G401.6 (cell line): ENCODE measurements around the gene GJD3.
"Not testable (repeated sequence)": the region's sequence is repeated elsewhere in the genome, so short reads cannot be mapped to it uniquely, and the experiment has no call there.

ENCODE experiments used
- FAIRE-seq: peaks from 2 replicates; lab custom pipeline; 2012; peaks lifted over from hg19 to GRCh38; lab: Jason Lieb, UNC

GJD3 gene, protein sequence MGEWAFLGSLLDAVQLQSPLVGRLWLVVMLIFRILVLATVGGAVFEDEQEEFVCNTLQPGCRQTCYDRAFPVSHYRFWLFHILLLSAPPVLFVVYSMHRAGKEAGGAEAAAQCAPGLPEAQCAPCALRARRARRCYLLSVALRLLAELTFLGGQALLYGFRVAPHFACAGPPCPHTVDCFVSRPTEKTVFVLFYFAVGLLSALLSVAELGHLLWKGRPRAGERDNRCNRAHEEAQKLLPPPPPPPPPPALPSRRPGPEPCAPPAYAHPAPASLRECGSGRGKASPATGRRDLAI

DNA sequence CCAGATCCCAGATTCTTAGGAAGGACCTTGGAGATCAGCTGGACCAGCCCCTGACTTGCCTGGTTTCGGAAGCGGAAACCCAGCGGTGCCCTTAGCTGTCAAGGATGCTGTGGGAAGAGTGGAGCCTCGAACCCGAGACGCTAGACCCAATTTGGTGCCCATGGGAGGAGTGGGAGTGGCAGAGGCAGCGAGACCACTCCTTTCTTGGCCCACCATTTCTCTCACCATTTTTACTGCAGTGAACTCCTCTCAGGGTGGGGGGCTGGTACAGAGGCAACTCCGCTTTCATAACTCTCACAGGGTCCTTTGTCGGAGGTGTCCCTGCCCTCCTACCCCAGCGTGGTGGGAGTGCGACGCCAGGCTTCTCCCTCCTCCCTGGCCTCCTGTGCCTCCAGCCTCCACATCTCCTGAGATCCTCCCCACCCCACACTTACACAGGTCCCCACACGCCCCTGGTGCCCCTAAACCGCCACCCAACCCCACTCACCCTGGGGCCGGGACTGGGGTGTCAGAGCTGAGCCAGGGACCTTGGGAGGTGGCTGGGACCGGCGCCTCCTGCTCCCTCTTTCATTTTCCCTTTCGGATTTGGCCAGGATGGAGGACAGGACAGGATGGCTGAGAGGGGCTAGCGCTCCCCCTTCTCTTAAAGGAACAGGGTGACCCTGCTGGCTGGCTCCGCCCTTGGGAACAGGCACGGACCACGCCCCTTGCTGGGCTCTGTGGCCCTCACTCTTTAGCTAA, at the start of gene GJD3:
TSS of gene GJD3 (minus strand) at position 617 of the 741 bp plus-strand sequence. CDS start 922 bp downstream, outside the sequence.
- FAIRE-seq: no peak

DNA sequence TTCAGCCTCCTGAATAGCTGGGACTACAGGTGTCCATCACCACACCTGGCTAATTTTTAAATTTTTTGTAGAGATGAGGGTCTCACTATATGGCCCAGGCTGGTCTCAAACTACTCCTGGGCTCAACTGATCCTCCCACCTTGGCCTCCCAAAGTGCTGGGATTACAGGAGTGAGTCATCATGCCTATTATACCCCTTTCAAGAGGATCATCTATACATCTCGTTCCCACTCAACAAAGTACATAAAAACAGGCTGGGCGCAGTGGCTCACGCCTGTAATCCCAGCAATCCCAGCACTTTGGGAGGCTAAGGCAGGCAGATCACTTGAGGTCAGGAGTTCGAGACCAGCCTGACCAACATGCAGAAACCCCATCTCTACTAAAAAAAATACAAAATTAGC, 49.8 kb upstream of the GJD3 start:
- FAIRE-seq: not testable (repeated sequence)

DNA sequence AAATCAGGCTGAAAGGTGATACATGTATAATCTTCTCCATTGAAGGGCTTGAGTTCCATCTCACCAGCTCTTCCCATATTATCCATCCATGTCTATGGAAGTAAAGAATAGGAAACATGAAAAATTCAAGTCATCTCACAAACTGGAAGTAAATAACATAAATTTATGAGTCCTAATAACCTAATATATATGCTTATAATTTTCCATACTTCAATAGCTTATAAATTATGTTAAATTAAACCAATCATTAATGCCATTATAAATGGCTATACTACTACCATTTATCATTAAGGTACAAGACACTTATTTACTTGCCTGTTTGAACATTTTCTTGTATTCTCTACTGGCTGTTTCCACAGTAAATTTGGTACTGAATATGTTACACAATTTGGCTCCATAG, 48.3 kb upstream of the GJD3 start:
- no peak for FAIRE-seq

DNA sequence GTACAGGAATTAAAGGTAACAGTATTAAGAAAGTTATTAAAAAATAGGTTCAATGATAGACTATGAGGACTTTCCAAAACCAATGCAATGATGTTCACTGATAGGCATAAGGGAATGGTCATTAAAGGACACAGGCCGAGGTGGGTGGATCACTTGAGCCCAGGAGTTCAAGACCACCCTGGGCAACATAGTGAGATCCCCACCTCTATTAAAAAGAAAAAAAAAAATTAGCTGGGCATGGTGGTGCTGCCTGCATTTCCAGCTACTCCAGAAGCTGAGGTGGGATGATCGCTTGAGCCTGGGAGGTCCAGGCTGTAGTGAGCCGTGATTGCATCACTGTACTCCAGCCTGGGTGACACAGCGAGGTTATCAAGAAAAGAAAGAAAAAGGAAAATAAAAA, 47.3 kb upstream of the GJD3 start:
- no peak for FAIRE-seq

DNA sequence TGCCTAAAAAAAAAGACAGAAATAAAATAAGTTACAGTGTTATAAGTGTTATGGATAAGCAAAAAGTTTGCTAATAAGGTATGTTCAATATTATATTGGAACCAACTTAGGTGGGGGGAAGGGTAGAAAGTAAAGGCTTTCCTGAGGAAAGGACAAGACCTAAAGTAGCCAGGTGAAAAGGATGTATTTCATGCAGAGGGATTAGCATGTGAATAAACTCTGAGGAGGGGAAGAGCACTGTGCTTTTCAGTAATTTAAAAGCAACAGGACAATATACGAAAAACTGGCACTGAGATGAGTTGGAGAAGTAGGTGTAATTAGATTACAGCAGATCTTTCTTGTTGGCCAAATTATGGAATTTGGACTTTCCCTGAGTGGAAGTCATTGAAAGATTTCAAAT, 45.5 kb upstream of the GJD3 start:
- no peak for FAIRE-seq

DNA sequence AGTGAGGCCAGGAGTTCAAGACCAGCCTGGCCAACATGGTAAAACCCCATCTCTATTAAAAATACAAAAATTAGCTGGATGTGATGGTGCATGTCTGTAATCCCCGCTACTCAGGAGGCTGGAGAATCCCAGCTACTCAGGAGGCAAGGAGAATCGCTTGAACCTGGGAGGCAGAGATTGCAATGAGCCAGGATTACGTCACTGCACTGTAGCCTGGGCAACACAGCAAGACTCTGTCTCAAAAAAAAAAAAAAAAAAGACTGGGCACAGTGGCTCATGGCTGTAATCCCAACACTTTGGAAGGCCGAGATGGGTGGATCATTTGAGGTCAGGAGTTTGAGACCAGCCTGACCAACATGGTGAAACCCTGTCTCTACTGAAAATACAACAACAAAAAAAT, 45.0 kb upstream of the GJD3 start:
- not testable (repeated sequence) for FAIRE-seq

DNA sequence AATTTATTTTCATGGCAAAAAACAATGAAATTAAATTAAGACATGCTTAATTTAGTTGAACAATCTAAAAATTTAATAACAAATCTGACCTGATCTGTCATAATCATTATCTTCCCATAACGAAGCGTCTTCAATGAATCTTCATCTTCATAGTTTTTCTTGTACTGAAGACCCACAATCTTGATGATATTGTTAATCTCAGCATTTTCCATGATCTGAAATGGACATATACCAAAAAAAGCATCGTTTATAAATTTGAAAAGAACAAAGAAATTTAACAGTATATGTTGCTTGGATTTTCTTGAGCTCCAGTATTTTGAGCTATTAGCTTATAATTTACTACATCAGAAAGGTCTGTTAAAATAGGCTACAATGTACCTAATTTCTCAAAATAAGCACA, 42.9 kb upstream of the GJD3 start:
- FAIRE-seq: no peak

DNA sequence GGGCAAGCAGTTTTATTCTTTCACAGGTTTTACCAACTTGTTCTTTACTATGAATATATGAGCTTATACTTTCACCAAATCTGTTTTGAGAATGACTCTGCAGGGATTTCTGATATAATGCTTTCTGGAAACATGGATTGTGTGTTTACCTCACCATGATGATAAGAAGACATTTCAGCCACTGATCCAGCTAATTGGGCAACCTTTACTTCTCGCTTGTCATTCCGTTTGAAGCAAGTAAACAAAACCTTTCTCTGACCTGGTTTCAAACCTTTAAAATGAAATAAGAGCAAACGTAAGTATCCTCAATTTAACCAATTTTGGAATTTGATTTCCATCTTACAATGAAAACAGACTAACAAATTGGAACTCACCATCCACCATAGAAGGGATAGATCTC, 39.5 kb upstream of the GJD3 start:
- FAIRE-seq: no peak

DNA sequence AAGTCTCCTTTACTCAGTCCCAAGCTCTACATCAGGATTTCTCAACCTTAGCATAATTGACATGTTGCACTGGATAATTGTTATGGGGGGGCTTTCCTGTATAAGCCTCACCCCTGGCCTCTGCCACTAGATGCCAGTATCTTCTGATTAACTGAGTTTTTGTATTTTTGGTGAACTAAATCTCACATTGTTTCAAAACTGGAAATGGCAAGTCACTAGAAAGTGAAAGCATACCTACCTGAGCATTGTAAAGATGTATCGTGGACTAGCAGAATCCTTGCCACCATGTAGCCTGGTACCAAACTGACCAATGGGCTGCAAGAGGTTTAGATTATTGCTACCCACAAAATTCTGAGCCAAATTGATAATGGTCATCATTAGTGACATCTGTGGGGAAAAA, 38.1 kb upstream of the GJD3 start:
- FAIRE-seq: no peak

DNA sequence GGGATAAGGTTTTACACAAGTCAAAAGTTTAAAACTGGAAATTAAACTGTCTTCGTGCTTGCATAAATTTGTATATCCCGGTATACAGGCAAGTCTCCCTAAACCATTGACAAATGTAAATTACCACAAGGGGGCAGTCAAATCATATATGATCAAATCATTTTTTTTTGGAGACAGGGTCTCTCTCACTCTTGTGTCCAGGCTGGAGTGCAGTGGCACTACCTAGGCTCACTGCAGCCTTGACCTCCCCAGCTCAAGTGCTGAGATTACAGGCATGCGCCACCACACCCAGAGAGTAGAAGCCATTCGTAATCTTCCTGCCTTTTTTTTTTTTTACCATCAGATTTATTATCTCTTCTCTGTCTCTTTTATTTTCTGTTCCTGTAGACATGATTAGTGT, 34.6 kb upstream of the GJD3 start:
- FAIRE-seq: no peak

DNA sequence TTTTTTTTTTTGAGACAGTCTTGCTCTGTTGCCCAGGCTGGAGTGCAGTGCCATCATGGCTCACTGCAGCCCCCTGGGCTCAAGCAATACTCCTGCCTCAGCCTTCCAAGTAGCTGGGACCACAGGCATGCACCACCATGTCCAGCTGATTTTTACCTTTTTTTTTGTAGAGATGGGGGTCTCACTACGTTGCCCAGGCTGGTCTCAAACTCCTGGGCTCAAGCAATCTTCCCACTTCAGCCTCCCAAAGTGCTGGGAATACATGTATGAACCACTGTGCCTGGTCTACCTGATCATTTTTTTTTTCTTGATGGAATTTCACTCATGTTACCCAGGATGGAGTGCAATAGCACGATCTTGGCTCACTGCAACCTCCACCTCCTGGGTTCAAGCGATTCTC, 22.0 kb upstream of the GJD3 start:
- FAIRE-seq: not testable (repeated sequence)

DNA sequence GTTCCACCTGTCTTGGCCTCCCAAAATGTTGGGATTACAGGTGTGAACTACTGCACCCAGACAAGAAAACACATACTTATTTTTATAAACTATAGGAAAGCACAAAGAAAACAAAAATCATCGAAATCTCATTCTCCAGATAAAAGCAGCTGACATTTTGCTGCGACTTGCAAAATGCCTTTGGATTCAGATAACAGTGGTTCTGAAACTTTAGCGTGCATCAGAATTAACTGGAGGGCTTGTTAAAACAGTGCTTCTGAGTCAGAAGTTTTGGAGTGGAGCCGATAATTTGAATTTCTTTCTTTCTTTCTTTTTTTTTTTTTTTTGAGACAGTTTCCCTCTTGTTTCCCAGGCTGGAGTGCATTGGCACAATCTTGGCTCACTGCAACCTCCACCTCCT, 17.7 kb upstream of the GJD3 start:
- FAIRE-seq: no peak

DNA sequence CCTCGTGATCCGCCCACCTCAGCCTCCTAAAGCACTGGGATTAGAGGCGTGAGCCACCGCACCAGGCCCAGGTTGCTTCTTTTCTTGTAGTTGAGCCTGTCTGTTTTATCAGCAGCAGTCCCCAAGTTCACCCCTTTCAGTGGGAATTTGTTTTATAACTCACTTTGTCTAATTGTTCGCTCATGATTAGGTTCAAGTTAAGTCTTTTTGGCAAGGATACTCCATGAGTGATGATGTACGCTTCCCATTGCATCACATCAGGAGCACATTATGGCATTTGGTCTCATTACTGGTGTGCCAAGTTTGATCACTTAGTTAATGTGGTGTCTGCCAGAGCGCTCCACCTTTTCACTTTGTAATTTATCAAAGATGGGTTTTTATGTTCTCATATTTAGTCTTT, 14.4 kb upstream of the GJD3 start:
- no peak for FAIRE-seq

DNA sequence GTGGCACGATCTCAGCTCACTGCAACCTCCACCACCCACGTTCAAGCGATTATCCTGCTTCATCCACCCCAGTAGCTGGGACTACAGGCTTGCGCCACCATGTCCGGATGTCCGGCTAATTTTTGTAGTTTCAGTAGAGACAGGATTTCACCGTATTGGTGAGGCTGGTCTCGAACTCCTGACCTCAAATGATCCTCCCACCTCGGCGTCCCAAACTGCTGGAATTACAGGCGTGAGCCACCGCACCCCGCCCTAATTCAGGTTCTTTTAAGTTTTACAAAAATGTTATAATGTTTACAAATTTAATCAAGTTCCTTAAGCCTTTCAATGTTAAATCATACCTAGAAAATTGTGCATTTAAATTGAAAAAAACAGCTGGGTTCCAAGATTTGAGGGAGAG, 13.3 kb upstream of the GJD3 start:
- FAIRE-seq: no peak

DNA sequence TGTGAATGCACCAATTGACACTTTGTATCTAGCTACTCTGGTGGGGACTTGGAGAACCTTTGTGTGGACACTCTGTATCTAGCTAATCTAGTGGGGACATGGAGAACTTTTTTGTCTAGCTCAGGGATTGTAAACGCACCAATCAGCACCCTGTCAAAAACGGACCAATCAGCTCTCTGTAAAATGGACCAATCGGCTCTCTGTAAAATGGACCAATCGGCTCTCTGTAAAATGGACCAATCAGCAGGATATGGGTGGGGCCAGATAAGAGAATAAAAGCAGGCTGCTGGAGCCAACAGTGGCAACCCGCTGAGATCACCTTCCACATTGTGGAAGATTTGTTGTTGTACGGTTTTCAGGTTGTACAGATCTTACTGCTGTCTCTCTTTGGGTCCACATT, 12.0 kb upstream of the GJD3 start:
- FAIRE-seq: not testable (repeated sequence)

DNA sequence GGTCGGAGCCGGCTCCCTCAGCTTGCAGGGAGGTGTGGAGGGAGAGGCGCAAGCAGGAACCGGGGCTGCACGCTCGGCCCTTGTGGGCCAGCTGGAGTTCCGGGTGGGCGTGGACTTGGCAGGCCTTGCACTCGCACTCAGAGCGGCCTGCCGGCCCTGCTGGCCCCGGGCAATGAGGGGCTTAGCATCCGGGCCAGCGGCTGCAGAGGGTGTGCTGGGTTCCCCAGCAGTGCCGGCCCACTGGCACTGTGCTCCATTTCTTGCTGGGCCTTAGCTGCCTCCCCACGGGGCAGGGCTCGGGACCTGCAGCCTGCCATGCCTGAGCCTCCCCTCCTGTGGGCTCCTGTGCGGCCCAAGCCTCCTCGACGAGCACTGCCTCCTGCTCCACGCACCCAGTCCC, 11.2 kb upstream of the GJD3 start:
- FAIRE-seq: not testable (repeated sequence)

DNA sequence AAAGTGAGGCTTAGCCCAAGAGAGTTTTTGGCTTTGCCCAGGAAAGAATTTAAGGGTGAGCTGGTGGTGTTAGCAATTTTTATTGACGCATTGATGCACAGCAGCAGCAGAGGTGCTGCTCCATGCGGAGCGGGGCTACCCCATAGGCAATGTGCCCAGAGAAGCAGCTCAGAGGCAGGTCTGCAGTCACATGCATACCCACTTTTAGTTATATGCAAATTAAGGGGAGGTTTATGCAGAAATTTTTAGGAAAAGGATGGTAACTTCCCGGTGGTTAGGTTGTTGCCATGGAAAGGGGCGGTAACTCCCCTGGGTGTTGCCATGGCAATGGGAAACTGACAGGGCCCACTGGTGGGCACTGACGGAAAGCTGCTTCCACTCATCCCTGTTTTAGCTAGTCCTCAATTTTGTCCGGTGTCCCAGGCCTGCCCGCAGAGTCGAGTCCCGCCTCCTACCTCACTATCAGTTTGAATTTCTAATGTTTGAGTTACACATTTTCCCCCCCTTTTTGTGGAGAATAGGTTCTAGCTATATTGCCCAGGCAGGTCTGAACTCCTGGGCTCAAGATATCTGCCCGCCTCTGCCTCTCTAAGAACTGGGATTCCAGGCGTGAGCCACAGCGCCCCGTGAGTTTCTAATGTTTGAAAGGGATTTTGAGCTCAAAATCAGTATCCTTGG, 10.4 kb upstream of the GJD3 start:
- no peak for FAIRE-seq

DNA sequence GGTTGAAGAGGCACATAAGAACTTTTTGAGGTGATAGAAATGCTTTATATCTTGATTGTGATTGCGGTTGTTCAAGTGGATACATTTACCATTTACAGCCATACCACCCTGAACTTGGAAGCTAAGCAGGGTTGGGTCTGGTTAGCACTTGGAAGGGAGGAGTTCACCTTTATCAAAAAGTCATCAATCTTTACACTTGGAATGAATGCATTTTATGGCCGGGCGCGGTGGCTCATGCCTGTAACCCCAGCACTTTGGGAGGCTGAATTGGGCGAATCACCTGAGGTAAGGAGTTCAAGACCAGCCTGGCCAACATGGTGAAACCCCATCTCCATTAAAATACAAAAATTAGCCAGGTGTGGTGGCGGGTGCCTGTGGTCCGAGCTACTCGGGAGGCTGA, 9.5 kb upstream of the GJD3 start:
- FAIRE-seq: no peak

DNA sequence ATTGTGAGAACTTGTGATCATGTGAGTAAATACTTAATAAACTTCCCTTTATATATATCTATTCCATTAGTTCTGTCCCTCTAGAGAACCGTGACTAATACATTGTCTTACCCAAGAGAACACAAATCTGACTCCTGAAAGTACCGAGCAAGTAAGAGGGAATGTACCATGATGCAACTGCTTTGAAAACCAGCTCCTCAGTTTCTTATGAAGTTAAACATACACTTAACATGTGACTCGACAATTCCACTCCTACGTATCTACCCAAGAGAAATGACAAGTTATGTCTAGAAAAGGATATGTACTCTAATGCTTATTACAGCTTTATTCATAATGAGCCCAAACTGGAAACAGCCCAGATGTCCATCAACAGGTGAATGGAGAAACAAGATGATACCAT, 8.8 kb upstream of the GJD3 start:
- no peak for FAIRE-seq

DNA sequence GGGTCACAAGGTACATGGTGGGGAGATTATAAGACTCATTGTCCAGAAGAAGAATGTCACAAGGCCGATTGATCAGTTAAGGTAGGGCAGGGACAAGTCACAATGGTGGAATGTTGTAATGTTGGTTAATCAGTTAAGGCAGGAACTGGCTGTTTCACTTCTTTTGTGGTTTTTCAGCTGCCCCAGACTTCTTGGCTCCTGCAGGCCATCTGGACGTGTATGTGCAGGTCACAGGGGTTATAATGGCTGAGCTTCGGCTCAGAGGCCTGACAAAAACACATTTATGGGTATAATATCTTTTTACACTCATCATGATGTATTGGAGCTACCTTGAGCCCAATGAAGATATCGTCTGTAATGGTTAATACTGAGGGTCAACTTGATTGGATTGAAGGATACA, 8.1 kb upstream of the GJD3 start:
- not testable (repeated sequence) for FAIRE-seq

DNA sequence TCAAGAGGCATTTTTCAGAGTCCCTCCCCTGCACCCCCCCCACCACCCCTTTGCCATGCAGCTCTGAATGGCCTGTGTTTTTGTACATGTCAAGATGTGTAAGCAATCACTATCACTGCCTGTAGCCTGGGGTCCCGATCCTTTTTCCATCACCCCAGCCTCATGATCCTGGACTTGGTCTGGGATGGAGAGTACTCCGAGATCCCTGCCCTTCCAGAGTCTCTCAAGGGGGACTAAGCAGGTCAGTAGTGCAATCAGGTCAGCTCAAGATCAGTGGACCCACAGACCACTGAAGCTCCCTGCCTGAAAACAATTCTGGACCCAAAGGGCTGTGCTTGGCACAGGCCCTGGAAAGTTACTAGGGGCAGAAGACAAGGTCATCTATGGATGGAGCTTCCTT, 7.5 kb upstream of the GJD3 start:
- FAIRE-seq: no peak

DNA sequence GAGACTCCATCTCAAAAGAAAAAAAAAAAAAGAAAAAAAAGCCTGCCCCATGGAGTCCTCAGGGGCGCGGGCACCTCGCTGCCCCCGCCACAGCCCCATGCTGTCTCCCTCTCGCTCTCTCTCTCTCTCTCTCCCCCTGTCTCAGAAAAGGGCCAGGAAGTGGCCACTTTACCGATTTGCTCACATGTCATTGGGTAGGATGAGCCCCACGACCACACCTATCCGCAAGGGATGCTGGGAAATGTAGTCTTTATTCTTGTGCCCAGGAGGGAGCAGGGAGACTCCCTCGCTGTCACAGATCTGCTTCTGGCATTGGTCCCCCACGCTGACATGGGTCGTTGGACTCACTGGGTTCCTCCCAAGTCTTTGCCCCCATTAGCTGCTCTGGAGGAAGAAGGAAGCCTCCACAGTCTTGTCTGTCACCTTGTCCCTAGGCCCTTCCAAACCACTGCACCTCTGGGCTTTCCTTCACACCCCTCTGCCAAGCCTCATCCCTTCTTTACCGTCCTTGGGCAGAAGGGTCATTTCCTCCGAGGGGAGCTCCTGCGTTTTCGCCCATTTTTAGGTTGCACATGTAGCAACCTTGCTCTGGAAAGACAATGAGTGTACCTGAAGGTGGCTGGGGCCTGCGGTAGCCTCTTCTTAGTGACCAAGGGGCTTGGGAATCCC, 6.9 kb upstream of the GJD3 start:
- no peak for FAIRE-seq

DNA sequence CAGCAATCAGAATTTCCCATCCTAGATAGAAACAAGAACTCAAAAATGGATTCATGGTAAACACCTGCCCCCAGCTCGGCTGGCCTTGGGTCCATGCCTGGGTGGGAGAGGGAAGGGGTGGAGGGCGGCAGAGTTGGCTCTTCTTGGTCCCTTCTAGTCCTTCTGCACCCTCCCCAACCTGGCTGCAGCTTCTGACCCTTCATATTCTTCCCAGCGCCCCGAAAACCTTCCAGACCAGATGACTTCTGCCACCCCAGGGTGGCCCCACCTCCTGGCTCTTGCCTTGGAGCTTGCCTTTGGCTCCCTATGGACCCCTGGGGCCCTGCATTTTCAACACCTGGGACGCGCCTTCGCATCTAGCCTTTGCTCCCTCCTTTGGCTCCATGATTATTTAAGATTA, 5.4 kb upstream of the GJD3 start:
- no peak for FAIRE-seq
